ENCODE data around the gene ITPKC.
"Not testable (repeated sequence)": the region's sequence is repeated elsewhere in the genome, so short reads cannot be mapped to it uniquely, and the experiment has no call there.

Gene ITPKC

GRCh38 chr19:40726279-40726678 is 9.4 kb downstream of the ITPKC start:
- Histone ChIP-seq H3K27me3 (replicated peaks in 2 of 5; ENCODE audit: control insufficient read depth in 4 of 5, insufficient read depth in 5 of 5, low read length in 4 of 5) (no peaks in the 10 kb centered on the region), H3K36me3 (ENCODE audit: control insufficient read depth in 4 of 4, insufficient read depth in 4 of 4, low read length in 3 of 4) (peaks cover 13 to 61% (median 35%) of the 10 kb centered on the region in 4 experiments), H3K27ac (ENCODE audit: insufficient read depth in 1 of 2, low read depth in 1 of 2, low read length in 2 of 2, poor library complexity in 1 of 2, severe bottlenecking in 2 of 2) (no peak overlapping the region), H3K4me3 (ENCODE audit: control insufficient read depth in 1 of 7, extremely low read depth in 1 of 7, insufficient read depth in 4 of 7, low read depth in 2 of 7, low read length in 6 of 7) (no peak overlapping the region), H3K9me3 (ENCODE audit: control extremely low read depth in 1 of 5, control insufficient read depth in 4 of 5, insufficient read depth in 2 of 5, low read depth in 1 of 5, low read length in 4 of 5) (peaks cover 0 to 2% (median 0%) of the 10 kb centered on the region in 5 experiments), H3K4me1 (ENCODE audit: control extremely low read depth in 1 of 4, control insufficient read depth in 4 of 4, insufficient read depth in 4 of 4, low read length in 3 of 4) (no peaks in the 10 kb centered on the region)
- 91% methylated on average over 3 of the region's 4 CpGs for WGBS (ENCODE audit: insufficient coverage)
- no peak for DNase-seq
- ChIA-PET POLR2A (no interaction called here), CTCF (no interaction called here)

- no CpG with 5 or more reads among the region's 5 CpGs for WGBS (ENCODE audit: insufficient coverage)
- H3K4me1 ChIP-seq (ENCODE audit: control extremely low read depth in 1 of 4, control insufficient read depth in 4 of 4, insufficient read depth in 4 of 4, low read length in 3 of 4); H3K27ac ChIP-seq (ENCODE audit: insufficient read depth in 1 of 2, low read depth in 1 of 2, low read length in 2 of 2, poor library complexity in 1 of 2, severe bottlenecking in 2 of 2); H3K4me3 ChIP-seq (ENCODE audit: control insufficient read depth in 1 of 7, extremely low read depth in 1 of 7, insufficient read depth in 4 of 7, low read depth in 2 of 7, low read length in 6 of 7); DNase-seq; POLR2A ChIA-PET; H3K27me3 ChIP-seq (replicated peaks in 2 of 5; ENCODE audit: control insufficient read depth in 4 of 5, insufficient read depth in 5 of 5, low read length in 4 of 5); H3K9me3 ChIP-seq (ENCODE audit: control extremely low read depth in 1 of 5, control insufficient read depth in 4 of 5, insufficient read depth in 2 of 5, low read depth in 1 of 5, low read length in 4 of 5): not testable (repeated sequence)
- peaks cover 13 to 78% (median 50%) of the 10 kb centered on the region in 4 experiments for H3K36me3 ChIP-seq (ENCODE audit: control insufficient read depth in 4 of 4, insufficient read depth in 4 of 4, low read length in 3 of 4)
- CTCF ChIA-PET = interaction anchor here (1.2 kb wide), 1 partner anchor 14 kb away, joined by 3 read pairs; no protein-coding TSS in a partner anchor
Measured at GRCh38 chr19:40730065-40730464, 13.2 kb downstream of the ITPKC start.

DNA sequence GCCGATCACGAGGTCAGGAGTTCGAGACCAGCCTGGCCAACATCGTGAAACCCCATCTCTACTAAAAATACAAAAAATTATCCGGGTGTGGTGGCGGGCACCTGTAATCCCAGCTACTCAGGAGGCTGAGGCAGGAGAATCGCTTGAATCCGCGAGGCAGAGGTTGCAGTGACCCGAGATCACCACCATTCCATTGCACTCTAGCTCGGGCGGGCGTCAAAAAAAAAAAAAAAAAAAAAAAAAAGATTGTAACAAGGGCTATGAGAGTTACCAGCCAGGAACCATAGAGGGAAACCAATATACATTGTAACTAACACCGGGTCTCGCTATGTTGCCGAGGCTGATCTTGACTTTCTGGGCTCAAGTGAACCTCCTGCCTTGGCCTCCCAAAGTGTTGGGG is 15.4 kb downstream of the ITPKC start:
- DNase-seq; H3K27ac ChIP-seq (ENCODE audit: insufficient read depth in 1 of 2, low read depth in 1 of 2, low read length in 2 of 2, poor library complexity in 1 of 2, severe bottlenecking in 2 of 2); H3K4me1 ChIP-seq (ENCODE audit: control extremely low read depth in 1 of 4, control insufficient read depth in 4 of 4, insufficient read depth in 4 of 4, low read length in 3 of 4); H3K4me3 ChIP-seq (ENCODE audit: control insufficient read depth in 1 of 7, extremely low read depth in 1 of 7, insufficient read depth in 4 of 7, low read depth in 2 of 7, low read length in 6 of 7); H3K9me3 ChIP-seq (ENCODE audit: control extremely low read depth in 1 of 5, control insufficient read depth in 4 of 5, insufficient read depth in 2 of 5, low read depth in 1 of 5, low read length in 4 of 5); POLR2A ChIA-PET; CTCF ChIA-PET; H3K27me3 ChIP-seq (replicated peaks in 2 of 5; ENCODE audit: control insufficient read depth in 4 of 5, insufficient read depth in 5 of 5, low read length in 4 of 5): not testable (repeated sequence)
- 98% methylated on average over 6 of the region's 16 CpGs for WGBS (ENCODE audit: insufficient coverage)
- H3K36me3 ChIP-seq (ENCODE audit: control insufficient read depth in 4 of 4, insufficient read depth in 4 of 4, low read length in 3 of 4) = peaks cover 15 to 83% (median 53%) of the 10 kb centered on the region in 4 experiments

GRCh38 chr19:40733149-40733548 is 16.2 kb downstream of the ITPKC start:
- POLR2A ChIA-PET = no interaction called here
- Histone ChIP-seq H3K4me3 (ENCODE audit: control insufficient read depth in 1 of 7, extremely low read depth in 1 of 7, insufficient read depth in 4 of 7, low read depth in 2 of 7, low read length in 6 of 7) (no peak overlapping the region), H3K36me3 (ENCODE audit: control insufficient read depth in 4 of 4, insufficient read depth in 4 of 4, low read length in 3 of 4) (peaks cover 7 to 79% (median 50%) of the 10 kb centered on the region in 4 experiments), H3K27me3 (replicated peaks in 2 of 5; ENCODE audit: control insufficient read depth in 4 of 5, insufficient read depth in 5 of 5, low read length in 4 of 5) (no peaks in the 10 kb centered on the region), H3K27ac (ENCODE audit: insufficient read depth in 1 of 2, low read depth in 1 of 2, low read length in 2 of 2, poor library complexity in 1 of 2, severe bottlenecking in 2 of 2) (no peak overlapping the region), H3K9me3 (ENCODE audit: control extremely low read depth in 1 of 5, control insufficient read depth in 4 of 5, insufficient read depth in 2 of 5, low read depth in 1 of 5, low read length in 4 of 5) (no peaks in the 10 kb centered on the region), H3K4me1 (ENCODE audit: control extremely low read depth in 1 of 4, control insufficient read depth in 4 of 4, insufficient read depth in 4 of 4, low read length in 3 of 4) (no peaks in the 10 kb centered on the region)
- WGBS (ENCODE audit: insufficient coverage) = 93% methylated on average over 11 of the region's 13 CpGs
- DNase-seq = no peak
- CTCF ChIA-PET = interaction anchor here (0.6 to 1.7 kb wide), 3 partner anchors 9 to 11 kb away, joined by 3 to 6 read pairs (median 6); no protein-coding TSS in a partner anchor

- ChIA-PET CTCF (interaction anchor here (0.8 to 1.0 kb wide), 2 partner anchors 9 to 11 kb away, joined by 3 to 5 read pairs; no protein-coding TSS in a partner anchor), POLR2A (interaction anchor here (0.6 kb wide), 1 partner anchor 66 kb away, joined by 3 read pairs; no protein-coding TSS in a partner anchor)
- Histone ChIP-seq H3K4me3 (ENCODE audit: control insufficient read depth in 1 of 7, extremely low read depth in 1 of 7, insufficient read depth in 4 of 7, low read depth in 2 of 7, low read length in 6 of 7) (no peak overlapping the region), H3K36me3 (ENCODE audit: control insufficient read depth in 4 of 4, insufficient read depth in 4 of 4, low read length in 3 of 4) (peaks cover 5 to 81% (median 57%) of the 10 kb centered on the region in 4 experiments), H3K4me1 (ENCODE audit: control extremely low read depth in 1 of 4, control insufficient read depth in 4 of 4, insufficient read depth in 4 of 4, low read length in 3 of 4) (no peaks in the 10 kb centered on the region), H3K27me3 (replicated peaks in 2 of 5; ENCODE audit: control insufficient read depth in 4 of 5, insufficient read depth in 5 of 5, low read length in 4 of 5) (no peaks in the 10 kb centered on the region), H3K27ac (ENCODE audit: insufficient read depth in 1 of 2, low read depth in 1 of 2, low read length in 2 of 2, poor library complexity in 1 of 2, severe bottlenecking in 2 of 2) (no peak overlapping the region), H3K9me3 (ENCODE audit: control extremely low read depth in 1 of 5, control insufficient read depth in 4 of 5, insufficient read depth in 2 of 5, low read depth in 1 of 5, low read length in 4 of 5) (no peaks in the 10 kb centered on the region)
- WGBS (ENCODE audit: insufficient coverage) = 99% methylated on average over 10 of the region's 11 CpGs
- DNase-seq = no peak
Measured at GRCh38 chr19:40735013-40735771, 18.3 kb downstream of the ITPKC start.

- ChIA-PET POLR2A (no interaction called here), CTCF (interaction anchor here (1.9 kb wide), 1 partner anchor 9 kb away, joined by 6 read pairs; no protein-coding TSS in a partner anchor)
- Histone ChIP-seq H3K36me3 (ENCODE audit: control insufficient read depth in 4 of 4, insufficient read depth in 4 of 4, low read length in 3 of 4) (peaks cover 2 to 70% (median 49%) of the 10 kb centered on the region in 4 experiments), H3K4me3 (ENCODE audit: control insufficient read depth in 1 of 7, extremely low read depth in 1 of 7, insufficient read depth in 4 of 7, low read depth in 2 of 7, low read length in 6 of 7) (no peak overlapping the region), H3K27me3 (replicated peaks in 2 of 5; ENCODE audit: control insufficient read depth in 4 of 5, insufficient read depth in 5 of 5, low read length in 4 of 5) (no peaks in the 10 kb centered on the region), H3K4me1 (ENCODE audit: control extremely low read depth in 1 of 4, control insufficient read depth in 4 of 4, insufficient read depth in 4 of 4, low read length in 3 of 4) (no peaks in the 10 kb centered on the region), H3K9me3 (ENCODE audit: control extremely low read depth in 1 of 5, control insufficient read depth in 4 of 5, insufficient read depth in 2 of 5, low read depth in 1 of 5, low read length in 4 of 5) (no peaks in the 10 kb centered on the region), H3K27ac (ENCODE audit: insufficient read depth in 1 of 2, low read depth in 1 of 2, low read length in 2 of 2, poor library complexity in 1 of 2, severe bottlenecking in 2 of 2) (no peak overlapping the region)
- WGBS (ENCODE audit: insufficient coverage) = 100% methylated on average over 4 of the region's 9 CpGs
- no peak for DNase-seq
Measured at GRCh38 chr19:40736661-40737060, 19.7 kb downstream of the ITPKC start.

GRCh38 chr19:40737102-40737644 is 20.3 kb downstream of the ITPKC start:
- ChIA-PET POLR2A (interaction anchor here (0.5 kb wide), 1 partner anchor 119 kb away, joined by 5 read pairs; no protein-coding TSS in a partner anchor), CTCF (interaction anchor here (1.9 kb wide), 1 partner anchor 10 kb away, joined by 6 read pairs; no protein-coding TSS in a partner anchor)
- 98% methylated on average over 5 of the region's 9 CpGs for WGBS (ENCODE audit: insufficient coverage)
- peaks cover 2 to 67% (median 49%) of the 10 kb centered on the region in 4 experiments for H3K36me3 ChIP-seq (ENCODE audit: control insufficient read depth in 4 of 4, insufficient read depth in 4 of 4, low read length in 3 of 4)
- H3K27ac ChIP-seq (ENCODE audit: insufficient read depth in 1 of 2, low read depth in 1 of 2, low read length in 2 of 2, poor library complexity in 1 of 2, severe bottlenecking in 2 of 2) = no peak overlapping the region
- no peaks in the 10 kb centered on the region for H3K9me3 ChIP-seq (ENCODE audit: control extremely low read depth in 1 of 5, control insufficient read depth in 4 of 5, insufficient read depth in 2 of 5, low read depth in 1 of 5, low read length in 4 of 5)
- H3K4me1 ChIP-seq (ENCODE audit: control extremely low read depth in 1 of 4, control insufficient read depth in 4 of 4, insufficient read depth in 4 of 4, low read length in 3 of 4) = no peaks in the 10 kb centered on the region
- no peak for DNase-seq
- no peak overlapping the region for H3K4me3 ChIP-seq (ENCODE audit: control insufficient read depth in 1 of 7, extremely low read depth in 1 of 7, insufficient read depth in 4 of 7, low read depth in 2 of 7, low read length in 6 of 7)
- no peaks in the 10 kb centered on the region for H3K27me3 ChIP-seq (replicated peaks in 2 of 5; ENCODE audit: control insufficient read depth in 4 of 5, insufficient read depth in 5 of 5, low read length in 4 of 5)
